ENCODE data around the gene P2RY1. TPM values are rescaled to one million over a fixed set of nuclear protein-coding genes. Genes with fewer than 3 reads are reported as not detected.

Gene P2RY1
- total RNA-seq, 4 donors from 2014 or later = 13.5 to 23.5 (median 16.8) TPM

GRCh38 chr3:152797751-152798432, 37.0 kb upstream of the P2RY1 start:
- Histone ChIP-seq H3K27me3 (no peaks in the 10 kb centered on the region), H3K36me3 (no peaks in the 10 kb centered on the region), H3K27ac (no peak overlapping the region), H3K9me3 (no peaks in the 10 kb centered on the region), H3K4me3 (no peak overlapping the region), H3K4me1 (no peaks in the 10 kb centered on the region)
- WGBS = 51% methylated on average over 4 of the region's 4 CpGs
- TF ChIP-seq EP300 (IDR thresholded peaks at IDR 0.05) (no peak), POLR2AphosphoS5 (IDR thresholded peaks at IDR 0.05) (no peak), POLR2A (IDR thresholded peaks at IDR 0.05) (no peak), CTCF (IDR thresholded peaks at IDR 0.05) (no peak)
- DNase-seq (ENCODE audit: low spot score in 2 of 2) = no peak

GRCh38 chr3:152811974-152812760, 22.8 kb upstream of the P2RY1 start:
- WGBS = 61% methylated on average over 1 of the region's 1 CpG
- DNase-seq (ENCODE audit: low spot score in 2 of 2) = no peak

GRCh38 chr3:152817400-152817799, 17.5 kb upstream of the P2RY1 start:
- Histone ChIP-seq H3K9me3 (no peaks in the 10 kb centered on the region), H3K4me3 (no peak overlapping the region), H3K36me3 (no peaks in the 10 kb centered on the region), H3K27me3 (no peaks in the 10 kb centered on the region), H3K4me1 (no peaks in the 10 kb centered on the region), H3K27ac (no peak overlapping the region)
- DNase-seq (ENCODE audit: low spot score in 2 of 2) = no peak
- WGBS = 96% methylated on average over 1 of the region's 1 CpG
- TF ChIP-seq CTCF (IDR thresholded peaks at IDR 0.05) (no peak), POLR2A (IDR thresholded peaks at IDR 0.05) (no peak), EP300 (IDR thresholded peaks at IDR 0.05) (no peak), POLR2AphosphoS5 (IDR thresholded peaks at IDR 0.05) (no peak)

More at GRCh38 chr3:152811974-152812760, 22.8 kb upstream of the P2RY1 start:
- Histone ChIP-seq H3K9me3 (no peaks in the 10 kb centered on the region), H3K27me3 (no peaks in the 10 kb centered on the region), H3K4me1 (no peaks in the 10 kb centered on the region), H3K27ac (no peak overlapping the region), H3K36me3 (no peaks in the 10 kb centered on the region), H3K4me3 (no peak overlapping the region)
- no peak for TF ChIP-seq EP300 (IDR thresholded peaks at IDR 0.05)
- no peak for TF ChIP-seq POLR2A (IDR thresholded peaks at IDR 0.05)
- no peak for TF ChIP-seq CTCF (IDR thresholded peaks at IDR 0.05)
- TF ChIP-seq POLR2AphosphoS5 (IDR thresholded peaks at IDR 0.05) = no peak

- no peaks in the 10 kb centered on the region for H3K36me3 ChIP-seq
- H3K9me3 ChIP-seq = no peaks in the 10 kb centered on the region
- WGBS = 54% methylated on average over 5 of the region's 5 CpGs
- H3K4me1 ChIP-seq = no peaks in the 10 kb centered on the region
- no peak overlapping the region for H3K4me3 ChIP-seq
- TF ChIP-seq EP300 (IDR thresholded peaks at IDR 0.05) (no peak), POLR2A (IDR thresholded peaks at IDR 0.05) (no peak), CTCF (IDR thresholded peaks at IDR 0.05) (no peak), POLR2AphosphoS5 (IDR thresholded peaks at IDR 0.05) (no peak)
- DNase-seq (ENCODE audit: low spot score in 2 of 2) = no peak
- no peak overlapping the region for H3K27ac ChIP-seq
- H3K27me3 ChIP-seq = peaks cover 3% of the 10 kb centered on the region
Observed at GRCh38 chr3:152818027-152818426, 16.9 kb upstream of the P2RY1 start.

GRCh38 chr3:152823173-152823572, 11.8 kb upstream of the P2RY1 start:
- peaks cover 3% of the 10 kb centered on the region for H3K27me3 ChIP-seq
- H3K27ac ChIP-seq = no peak overlapping the region
- H3K4me3 ChIP-seq = no peak overlapping the region
- DNase-seq (ENCODE audit: low spot score in 2 of 2) = no peak
- no peak for TF ChIP-seq POLR2A (IDR thresholded peaks at IDR 0.05)
- no peak for TF ChIP-seq EP300 (IDR thresholded peaks at IDR 0.05)
- no peak for TF ChIP-seq POLR2AphosphoS5 (IDR thresholded peaks at IDR 0.05)
- TF ChIP-seq CTCF (IDR thresholded peaks at IDR 0.05) = no peak
- no peaks in the 10 kb centered on the region for H3K9me3 ChIP-seq
- H3K36me3 ChIP-seq = no peaks in the 10 kb centered on the region
- WGBS = 65% methylated on average over 2 of the region's 2 CpGs
- H3K4me1 ChIP-seq = peaks cover 5% of the 10 kb centered on the region

All from suprapubic skin (tissue), 4 donors.